DOHH2 (cell line): ENCODE measurements around the gene ZNF747.
"Not testable (repeated sequence)": the region's sequence is repeated elsewhere in the genome, so short reads cannot be mapped to it uniquely, and the experiment has no call there.

ENCODE experiments used
- EZH2phosphoT487 ChIP-seq: fragments of 200-600 bp; sonication (generic); IDR thresholded peaks from 2 replicates; pipeline ENCODE4 v1.6.1; 2017; ENCODE audit warnings: borderline replicate concordance, mild to moderate bottlenecking, antibody characterized with exemption, low read length, moderate library complexity, mixed read lengths
- TF ChIP-seq, protein P1 (sequence below): fragments of 200-600 bp; sonication (generic); IDR thresholded peaks from one replicate; pipeline ENCODE4 v1.5.1; 2014; ENCODE audit warnings: antibody characterized with exemption, mild to moderate bottlenecking, low read depth, low read length; ENCODE audit not compliant: poor library complexity, severe bottlenecking

DNA sequence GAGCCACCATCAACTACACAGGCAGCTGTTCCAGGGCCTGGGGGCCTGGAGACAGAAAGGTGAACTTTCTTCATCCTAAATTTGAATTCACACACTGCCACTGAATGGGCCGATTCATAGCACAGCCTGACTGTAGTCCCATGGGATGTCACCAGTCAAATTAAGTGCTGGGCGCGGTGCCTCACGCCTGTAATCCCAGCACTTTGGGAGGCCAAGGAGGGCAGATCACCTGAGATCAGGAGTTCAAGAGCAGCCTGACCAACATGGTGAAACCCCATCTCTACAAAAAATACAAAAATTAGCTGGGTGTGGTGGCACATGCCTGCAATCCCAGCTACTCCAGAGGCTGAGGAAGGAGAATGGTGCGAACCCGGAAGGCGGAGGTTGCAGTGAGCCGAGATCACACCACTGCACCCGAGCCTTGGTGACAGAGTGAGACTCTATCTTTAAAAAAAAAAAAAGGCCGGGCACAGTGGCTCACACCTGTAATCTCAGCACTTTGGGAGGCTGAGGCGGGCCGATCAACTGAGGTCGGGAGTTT lies 5.4 kb upstream of the ZNF747 start:
- TF ChIP-seq, protein P1, sequence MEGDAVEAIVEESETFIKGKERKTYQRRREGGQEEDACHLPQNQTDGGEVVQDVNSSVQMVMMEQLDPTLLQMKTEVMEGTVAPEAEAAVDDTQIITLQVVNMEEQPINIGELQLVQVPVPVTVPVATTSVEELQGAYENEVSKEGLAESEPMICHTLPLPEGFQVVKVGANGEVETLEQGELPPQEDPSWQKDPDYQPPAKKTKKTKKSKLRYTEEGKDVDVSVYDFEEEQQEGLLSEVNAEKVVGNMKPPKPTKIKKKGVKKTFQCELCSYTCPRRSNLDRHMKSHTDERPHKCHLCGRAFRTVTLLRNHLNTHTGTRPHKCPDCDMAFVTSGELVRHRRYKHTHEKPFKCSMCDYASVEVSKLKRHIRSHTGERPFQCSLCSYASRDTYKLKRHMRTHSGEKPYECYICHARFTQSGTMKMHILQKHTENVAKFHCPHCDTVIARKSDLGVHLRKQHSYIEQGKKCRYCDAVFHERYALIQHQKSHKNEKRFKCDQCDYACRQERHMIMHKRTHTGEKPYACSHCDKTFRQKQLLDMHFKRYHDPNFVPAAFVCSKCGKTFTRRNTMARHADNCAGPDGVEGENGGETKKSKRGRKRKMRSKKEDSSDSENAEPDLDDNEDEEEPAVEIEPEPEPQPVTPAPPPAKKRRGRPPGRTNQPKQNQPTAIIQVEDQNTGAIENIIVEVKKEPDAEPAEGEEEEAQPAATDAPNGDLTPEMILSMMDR, result not testable (repeated sequence)
- not testable (repeated sequence) for TF ChIP-seq EZH2phosphoT487
